ENCODE results near the gene NPC1.

The NPC1 gene

GRCh38 chr18:23542461-23542860 lies 43.8 kb downstream of the NPC1 start:
- Histone ChIP-seq H3K4me2 (ENCODE audit: low read length, poor library complexity, severe bottlenecking) (no peak overlapping the region), H2BK12ac (ENCODE audit: low read length in 2 of 2) (no peak overlapping the region), H3K14ac (ENCODE audit: low read length in 2 of 2) (no peak overlapping the region), H3K4ac (ENCODE audit: low read depth in 1 of 2, low read length in 2 of 2) (no peak overlapping the region), H3K27me3 (ENCODE audit: control insufficient read depth in 1 of 2, insufficient read depth in 1 of 2, low read length in 2 of 2) (no peaks in the 10 kb centered on the region), H3K36me3 (ENCODE audit: control insufficient read depth in 1 of 2, insufficient read depth in 2 of 2, low read depth in 1 of 2, low read length in 2 of 2) (peaks cover 56 to 97% of the 10 kb centered on the region in 2 experiments), H2AFZ (ENCODE audit: low read depth, low read length) (no peak overlapping the region), H3K18ac (ENCODE audit: low read depth in 1 of 2, low read length in 2 of 2) (no peak overlapping the region), H3K23ac (ENCODE audit: low read length in 2 of 2) (no peak overlapping the region), H3K9ac (ENCODE audit: low read length) (no peak overlapping the region), H3K27ac (ENCODE audit: low read length, poor library complexity, severe bottlenecking) (no peak overlapping the region), H3K79me1 (replicated peaks; ENCODE audit: low read length, poor library complexity, severe bottlenecking) (peaks cover 17% of the 10 kb centered on the region), H2BK120ac (ENCODE audit: low read depth, low read length) (no peak overlapping the region), H3K4me1 (ENCODE audit: control insufficient read depth, insufficient read depth, low read depth, low read length) (peaks cover 11% of the 10 kb centered on the region), H2AK5ac (ENCODE audit: low read length, severe bottlenecking) (no peak overlapping the region), H2BK5ac (ENCODE audit: low read depth, low read length, poor library complexity, severe bottlenecking) (no peak overlapping the region), H4K8ac (ENCODE audit: low read length) (no peak overlapping the region), H4K91ac (ENCODE audit: low read length) (no peak overlapping the region), H2BK15ac (ENCODE audit: low read depth, poor library complexity, severe bottlenecking) (no peak overlapping the region), H3K4me3 (ENCODE audit: insufficient read depth in 1 of 2, low read depth in 1 of 2, low read length in 2 of 2) (no peak overlapping the region), H3K9me3 (ENCODE audit: control insufficient read depth, low read length) (no peaks in the 10 kb centered on the region)
- 96% methylated on average over 2 of the region's 2 CpGs for whole genome bisulfite sequencing
- no peak for DNase-seq

DNA sequence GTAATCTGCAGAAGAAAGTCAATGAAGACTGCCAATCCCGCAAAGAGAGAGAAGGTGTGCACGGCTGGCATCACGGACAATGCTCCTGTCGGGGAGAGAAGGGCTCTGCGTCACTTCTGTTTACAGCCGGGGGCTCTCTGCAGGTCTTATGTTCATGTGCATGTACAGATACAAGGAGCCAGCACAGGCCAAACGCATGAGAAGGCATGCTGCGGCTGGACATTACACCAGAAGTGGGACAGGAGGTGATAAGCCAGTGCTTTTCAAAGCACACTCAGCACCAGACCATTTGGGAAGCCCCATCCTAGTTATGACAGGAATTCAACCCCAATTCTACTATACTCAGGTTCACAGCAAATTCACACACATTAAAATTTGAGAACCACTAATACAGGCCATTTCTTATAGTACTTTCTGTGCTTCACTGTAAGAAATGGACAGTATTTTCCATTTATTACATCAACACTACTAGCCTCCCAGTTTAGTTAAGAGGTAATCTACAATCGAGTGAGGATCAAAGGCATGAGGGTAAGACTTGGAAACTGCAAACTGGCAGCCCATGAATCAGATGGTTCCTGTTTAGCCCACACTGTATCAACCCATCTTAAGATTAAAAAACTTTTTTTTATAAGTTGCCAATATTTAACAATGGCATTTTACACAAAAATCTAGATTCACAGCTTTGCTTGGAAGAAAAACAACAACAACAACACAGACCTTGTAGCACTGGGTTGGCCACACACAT lies 44.8 kb downstream of the NPC1 start:
- Histone ChIP-seq H3K27me3 (ENCODE audit: control insufficient read depth in 1 of 2, insufficient read depth in 1 of 2, low read length in 2 of 2) (no peaks in the 10 kb centered on the region), H2BK12ac (ENCODE audit: low read length in 2 of 2) (no peak overlapping the region), H3K14ac (ENCODE audit: low read length in 2 of 2) (no peak overlapping the region), H3K4ac (ENCODE audit: low read depth in 1 of 2, low read length in 2 of 2) (no peak overlapping the region), H2BK5ac (ENCODE audit: low read depth, low read length, poor library complexity, severe bottlenecking) (no peak overlapping the region), H3K9me3 (ENCODE audit: control insufficient read depth, low read length) (no peaks in the 10 kb centered on the region), H2BK120ac (ENCODE audit: low read depth, low read length) (no peak overlapping the region), H2BK15ac (ENCODE audit: low read depth, poor library complexity, severe bottlenecking) (no peak overlapping the region), H3K27ac (ENCODE audit: low read length, poor library complexity, severe bottlenecking) (no peak overlapping the region), H3K36me3 (ENCODE audit: control insufficient read depth in 1 of 2, insufficient read depth in 2 of 2, low read depth in 1 of 2, low read length in 2 of 2) (peaks cover 61 to 97% of the 10 kb centered on the region in 2 experiments), H3K4me3 (ENCODE audit: insufficient read depth in 1 of 2, low read depth in 1 of 2, low read length in 2 of 2) (no peak overlapping the region), H3K79me1 (replicated peaks; ENCODE audit: low read length, poor library complexity, severe bottlenecking) (peaks cover 24% of the 10 kb centered on the region), H4K91ac (ENCODE audit: low read length) (no peak overlapping the region), H3K4me1 (ENCODE audit: control insufficient read depth, insufficient read depth, low read depth, low read length) (peaks cover 9% of the 10 kb centered on the region), H3K4me2 (ENCODE audit: low read length, poor library complexity, severe bottlenecking) (no peak overlapping the region), H3K18ac (ENCODE audit: low read depth in 1 of 2, low read length in 2 of 2) (no peak overlapping the region), H3K9ac (ENCODE audit: low read length) (no peak overlapping the region), H3K23ac (ENCODE audit: low read length in 2 of 2) (no peak overlapping the region), H2AFZ (ENCODE audit: low read depth, low read length) (no peak overlapping the region), H2AK5ac (ENCODE audit: low read length, severe bottlenecking) (no peak overlapping the region), H4K8ac (ENCODE audit: low read length) (no peak overlapping the region)
- 97% methylated on average over 9 of the region's 9 CpGs for WGBS
- no peak for DNase-seq

DNA sequence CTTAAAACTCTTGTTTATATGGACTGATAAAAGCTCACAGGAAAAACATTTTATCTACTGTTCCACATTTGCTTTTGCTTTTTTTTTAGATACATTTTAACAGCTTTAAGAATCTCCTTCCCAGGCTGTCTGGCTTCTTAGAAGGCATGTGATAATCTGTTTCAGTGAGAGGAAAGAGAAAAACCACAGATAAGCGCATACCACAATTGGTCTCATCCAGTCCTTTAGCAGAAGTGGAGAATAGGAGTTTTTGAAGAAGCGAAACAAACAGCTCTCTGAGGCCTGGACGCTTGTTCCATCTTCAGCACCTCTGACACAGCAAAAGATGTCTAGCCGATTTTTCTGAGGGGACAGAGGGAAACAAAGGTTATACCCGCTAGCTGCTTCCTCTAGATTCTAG lies 45.4 kb downstream of the NPC1 start:
- Histone ChIP-seq H3K27me3 (ENCODE audit: control insufficient read depth in 1 of 2, insufficient read depth in 1 of 2, low read length in 2 of 2) (no peaks in the 10 kb centered on the region), H2AFZ (ENCODE audit: low read depth, low read length) (no peak overlapping the region)

DNA sequence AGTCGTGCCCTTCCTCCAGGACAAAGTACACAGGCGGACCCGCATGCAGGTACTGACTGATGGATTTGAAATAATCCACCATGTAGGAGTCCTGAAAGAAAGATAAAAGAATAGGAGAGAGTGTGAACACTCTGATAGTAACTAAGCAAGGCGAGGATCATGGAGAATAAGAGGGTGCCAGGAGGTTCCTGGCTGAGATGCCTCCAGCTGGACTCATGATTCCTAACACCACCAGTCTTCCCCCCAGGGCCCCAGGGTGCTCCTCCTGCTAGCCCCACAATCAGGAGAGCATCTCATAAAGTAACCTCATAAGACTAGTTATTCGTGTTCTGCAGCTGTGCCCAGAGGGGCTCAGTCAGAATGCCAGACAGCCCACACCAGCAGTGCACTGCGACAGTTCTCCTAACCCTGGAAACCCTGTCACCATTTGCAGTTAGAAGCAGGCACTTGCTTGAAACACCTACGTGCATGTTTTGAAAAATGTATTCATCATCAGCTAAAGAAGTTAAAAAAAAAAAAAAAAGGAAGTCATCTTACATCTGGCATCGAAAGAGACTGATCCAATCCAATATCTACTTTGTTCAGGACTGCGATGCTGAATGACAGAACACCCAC lies 46.3 kb downstream of the NPC1 start:
- Histone ChIP-seq H2BK5ac (ENCODE audit: low read depth, low read length, poor library complexity, severe bottlenecking) (no peak overlapping the region), H3K79me1 (replicated peaks; ENCODE audit: low read length, poor library complexity, severe bottlenecking) (peaks cover 19% of the 10 kb centered on the region), H3K27me3 (ENCODE audit: control insufficient read depth in 1 of 2, insufficient read depth in 1 of 2, low read length in 2 of 2) (no peaks in the 10 kb centered on the region), H3K23ac (ENCODE audit: low read length in 2 of 2) (no peak overlapping the region), H2BK12ac (ENCODE audit: low read length in 2 of 2) (no peak overlapping the region), H3K36me3 (ENCODE audit: control insufficient read depth in 1 of 2, insufficient read depth in 2 of 2, low read depth in 1 of 2, low read length in 2 of 2) (peaks cover 66 to 99% of the 10 kb centered on the region in 2 experiments), H3K4me3 (ENCODE audit: insufficient read depth in 1 of 2, low read depth in 1 of 2, low read length in 2 of 2) (no peak overlapping the region), H3K27ac (ENCODE audit: low read length, poor library complexity, severe bottlenecking) (no peak overlapping the region), H2AK5ac (ENCODE audit: low read length, severe bottlenecking) (peak overlapping the region; percentile 34), H3K4ac (ENCODE audit: low read depth in 1 of 2, low read length in 2 of 2) (no peak overlapping the region), H3K14ac (ENCODE audit: low read length in 2 of 2) (no peak overlapping the region), H4K8ac (ENCODE audit: low read length) (no peak overlapping the region), H2AFZ (ENCODE audit: low read depth, low read length) (no peak overlapping the region), H3K9me3 (ENCODE audit: control insufficient read depth, low read length) (no peaks in the 10 kb centered on the region), H2BK120ac (ENCODE audit: low read depth, low read length) (no peak overlapping the region), H4K91ac (ENCODE audit: low read length) (no peak overlapping the region), H3K4me2 (ENCODE audit: low read length, poor library complexity, severe bottlenecking) (no peak overlapping the region), H3K9ac (ENCODE audit: low read length) (no peak overlapping the region), H3K4me1 (ENCODE audit: control insufficient read depth, insufficient read depth, low read depth, low read length) (peaks cover 9% of the 10 kb centered on the region), H3K18ac (ENCODE audit: low read depth in 1 of 2, low read length in 2 of 2) (no peak overlapping the region), H2BK15ac (ENCODE audit: low read depth, poor library complexity, severe bottlenecking) (no peak overlapping the region)
- 98% methylated on average over 9 of the region's 9 CpGs for WGBS
- DNase-seq, result no peak

More for the DNA sequence above, 45.4 kb downstream of the NPC1 start:
- H3K27ac ChIP-seq (ENCODE audit: low read length, poor library complexity, severe bottlenecking), result no peak overlapping the region
- no peak overlapping the region for H4K91ac ChIP-seq (ENCODE audit: low read length)
- no peak overlapping the region for H3K4ac ChIP-seq (ENCODE audit: low read depth in 1 of 2, low read length in 2 of 2)
- no peak overlapping the region for H3K9ac ChIP-seq (ENCODE audit: low read length)
- no peak overlapping the region for H3K14ac ChIP-seq (ENCODE audit: low read length in 2 of 2)
- no peak overlapping the region for H3K4me3 ChIP-seq (ENCODE audit: insufficient read depth in 1 of 2, low read depth in 1 of 2, low read length in 2 of 2)
- no peak overlapping the region for H2BK15ac ChIP-seq (ENCODE audit: low read depth, poor library complexity, severe bottlenecking)
- H3K4me2 ChIP-seq (ENCODE audit: low read length, poor library complexity, severe bottlenecking), result no peak overlapping the region
- no peak overlapping the region for H2BK5ac ChIP-seq (ENCODE audit: low read depth, low read length, poor library complexity, severe bottlenecking)
- no peak overlapping the region for H2BK120ac ChIP-seq (ENCODE audit: low read depth, low read length)
- no peak overlapping the region for H4K8ac ChIP-seq (ENCODE audit: low read length)
- no peak overlapping the region for H3K23ac ChIP-seq (ENCODE audit: low read length in 2 of 2)
- H3K79me1 ChIP-seq (replicated peaks; ENCODE audit: low read length, poor library complexity, severe bottlenecking), result peaks cover 26% of the 10 kb centered on the region
- peaks cover 9% of the 10 kb centered on the region for H3K4me1 ChIP-seq (ENCODE audit: control insufficient read depth, insufficient read depth, low read depth, low read length)
- no peak overlapping the region for H3K18ac ChIP-seq (ENCODE audit: low read depth in 1 of 2, low read length in 2 of 2)
- H2BK12ac ChIP-seq (ENCODE audit: low read length in 2 of 2), result no peak overlapping the region
- H3K36me3 ChIP-seq (ENCODE audit: control insufficient read depth in 1 of 2, insufficient read depth in 2 of 2, low read depth in 1 of 2, low read length in 2 of 2), result peaks cover 66 to 99% of the 10 kb centered on the region in 2 experiments
- no peaks in the 10 kb centered on the region for H3K9me3 ChIP-seq (ENCODE audit: control insufficient read depth, low read length)
- no peak overlapping the region for H2AK5ac ChIP-seq (ENCODE audit: low read length, severe bottlenecking)
- WGBS, result 83% methylated on average over 5 of the region's 5 CpGs
- DNase-seq, result peak; percentile 80
